Esophagus muscularis mucosa (tissue), 4 donors: ENCODE results near the gene PHLPP1.

Experiments used
- EP300 ChIP-seq: sonication (generic); formaldehyde crosslinking; IDR thresholded peaks from one replicate; pipeline ENCODE4 v1.6.1; 2017; ENCODE audit warnings: antibody characterized with exemption
- POLR2A ChIP-seq: fragments of 450-650 bp; IDR thresholded peaks from one replicate; pipeline ENCODE4 v1.6.1; 2017; ENCODE audit warnings: antibody characterized with exemption, moderate library complexity, mild to moderate bottlenecking, low read depth
- POLR2AphosphoS5 ChIP-seq, 2 donors: sonication (generic); formaldehyde crosslinking; IDR thresholded peaks; one replicate each; pipeline ENCODE4 v1.6.1; 2017; ENCODE audit warnings: antibody characterized with exemption in 2 of 2
- TF ChIP-seq, protein P1 (sequence below), 3 experiments: fragments of 200-600 bp in 2 of 3; fragments of 450-650 bp in 1 of 3; sonication (generic) in 2 of 3; IDR thresholded peaks; one replicate each; pipeline ENCODE4 v1.5.1; 2017 to 2019; ENCODE audit warnings: antibody characterized with exemption in 3 of 3, mild to moderate bottlenecking in 2 of 3, moderate library complexity in 1 of 3

- TF ChIP-seq, protein P1, sequence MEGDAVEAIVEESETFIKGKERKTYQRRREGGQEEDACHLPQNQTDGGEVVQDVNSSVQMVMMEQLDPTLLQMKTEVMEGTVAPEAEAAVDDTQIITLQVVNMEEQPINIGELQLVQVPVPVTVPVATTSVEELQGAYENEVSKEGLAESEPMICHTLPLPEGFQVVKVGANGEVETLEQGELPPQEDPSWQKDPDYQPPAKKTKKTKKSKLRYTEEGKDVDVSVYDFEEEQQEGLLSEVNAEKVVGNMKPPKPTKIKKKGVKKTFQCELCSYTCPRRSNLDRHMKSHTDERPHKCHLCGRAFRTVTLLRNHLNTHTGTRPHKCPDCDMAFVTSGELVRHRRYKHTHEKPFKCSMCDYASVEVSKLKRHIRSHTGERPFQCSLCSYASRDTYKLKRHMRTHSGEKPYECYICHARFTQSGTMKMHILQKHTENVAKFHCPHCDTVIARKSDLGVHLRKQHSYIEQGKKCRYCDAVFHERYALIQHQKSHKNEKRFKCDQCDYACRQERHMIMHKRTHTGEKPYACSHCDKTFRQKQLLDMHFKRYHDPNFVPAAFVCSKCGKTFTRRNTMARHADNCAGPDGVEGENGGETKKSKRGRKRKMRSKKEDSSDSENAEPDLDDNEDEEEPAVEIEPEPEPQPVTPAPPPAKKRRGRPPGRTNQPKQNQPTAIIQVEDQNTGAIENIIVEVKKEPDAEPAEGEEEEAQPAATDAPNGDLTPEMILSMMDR (IDR thresholded peaks at IDR 0.05) = no peak
- TF ChIP-seq POLR2A = no peak
- no peak for TF ChIP-seq POLR2AphosphoS5 (IDR thresholded peaks at IDR 0.05)
- no peak for TF ChIP-seq EP300
These were observed 34.0 kb downstream of the PHLPP1 start for GRCh38 chr18:62749389-62749788.
